GM18519 (cell line): ENCODE results near the gene EGLN3.

ENCODE experiments used
- ATAC-seq: cut with Tn5 transposase; IDR thresholded peaks from one replicate; pipeline ENCODE4 v1.9.1; 2021; ENCODE audit warnings: mild to moderate bottlenecking, moderate library complexity; ENCODE audit not compliant: unreplicated experiment, low FRiP score

EGLN3 gene

GRCh38 chr14:33916663-33917565, 34.0 kb downstream of the EGLN3 start:
- ATAC-seq, result no peak

GRCh38 chr14:33915682-33916081, 35.2 kb downstream of the EGLN3 start:
- no peak for ATAC-seq

- ATAC-seq, result no peak
Observed at GRCh38 chr14:33914676-33915516, 36.0 kb downstream of the EGLN3 start.

- no peak for ATAC-seq
Observed at GRCh38 chr14:33911046-33911445, 39.8 kb downstream of the EGLN3 start.

GRCh38 chr14:33910435-33910834, 40.4 kb downstream of the EGLN3 start:
- ATAC-seq, result no peak

- no peak for ATAC-seq
Observed at GRCh38 chr14:33909380-33910084, 41.3 kb downstream of the EGLN3 start.

- no peak for ATAC-seq
Observed at GRCh38 chr14:33908540-33909223, 42.2 kb downstream of the EGLN3 start.

- no peak for ATAC-seq
Observed at GRCh38 chr14:33906968-33907367, 43.9 kb downstream of the EGLN3 start.

- ATAC-seq, result no peak
Observed at GRCh38 chr14:33904609-33905008, 46.3 kb downstream of the EGLN3 start.

GRCh38 chr14:33903369-33903768, 47.5 kb downstream of the EGLN3 start:
- ATAC-seq, result no peak

- ATAC-seq, result no peak
Observed at GRCh38 chr14:33902363-33902762, 48.5 kb downstream of the EGLN3 start.

GRCh38 chr14:33901426-33902155, 49.3 kb downstream of the EGLN3 start:
- no peak for ATAC-seq

GRCh38 chr14:33900706-33901105, 50.2 kb downstream of the EGLN3 start:
- ATAC-seq, result no peak

GRCh38 chr14:33899723-33900341, 51.0 kb downstream of the EGLN3 start:
- ATAC-seq, result no peak

- no peak for ATAC-seq
Observed at GRCh38 chr14:33897878-33898535, 52.9 kb downstream of the EGLN3 start.

GRCh38 chr14:33897382-33897781, 53.5 kb downstream of the EGLN3 start:
- ATAC-seq, result no peak

GRCh38 chr14:33894339-33894738, 56.5 kb downstream of the EGLN3 start:
- no peak for ATAC-seq

- ATAC-seq, result no peak
Observed at GRCh38 chr14:33891700-33892099, 59.2 kb downstream of the EGLN3 start.

- ATAC-seq, result no peak
Observed at GRCh38 chr14:33884916-33885315, 66.0 kb downstream of the EGLN3 start.
